MM.1S (cell line): ENCODE data around the gene EEF2K.

Experiments used
- DNase-seq: peaks from one replicate; pipeline ENCODE4 v3.0.0-alpha.2; 2015
- H2AFZ ChIP-seq: fragments of 300-600 bp; sonication (generic); 2 replicates; pipeline ENCODE4 v1.6.0; 2016; ENCODE audit warnings: antibody characterized with exemption, low read length
- H3F3A ChIP-seq: fragments of 300-600 bp; sonication (generic); 2 replicates; pipeline ENCODE4 v1.6.1; 2016; ENCODE audit warnings: mild to moderate bottlenecking, antibody characterized with exemption, low read length, moderate library complexity, mixed read lengths; ENCODE audit not compliant: insufficient read depth
- H3K27ac ChIP-seq: fragments of 300-600 bp; sonication (generic); 2 replicates; pipeline ENCODE4 v1.5.1; 2016; ENCODE audit warnings: mild to moderate bottlenecking, low read length
- H3K27me3 ChIP-seq: fragments of 300-600 bp; sonication (generic); replicated peaks from 2 replicates; pipeline ENCODE4 v1.6.0; 2016; ENCODE audit warnings: low read length; ENCODE audit not compliant: insufficient read depth
- H3K36me3 ChIP-seq: fragments of 300-600 bp; sonication (generic); replicated peaks from 2 replicates; pipeline ENCODE4 v1.6.1; 2016; ENCODE audit warnings: mild to moderate bottlenecking, low read length, mixed read lengths; ENCODE audit not compliant: insufficient read depth
- H3K4me1 ChIP-seq: fragments of 300-600 bp; sonication (generic); 2 replicates; pipeline ENCODE4 v1.6.1; 2016; ENCODE audit warnings: low read length, mixed read lengths
- H3K4me2 ChIP-seq: fragments of 300-600 bp; sonication (generic); 2 replicates; pipeline ENCODE4 v1.6.0; 2016; ENCODE audit warnings: low read depth, low read length
- H3K4me3 ChIP-seq: fragments of 300-600 bp; sonication (generic); 2 replicates; pipeline ENCODE4 v1.5.1; 2016; ENCODE audit warnings: low read length, mixed read lengths
- H3K79me2 ChIP-seq: fragments of 300-600 bp; sonication (generic); 2 replicates; pipeline ENCODE4 v1.6.1; 2016; ENCODE audit warnings: mixed run types, low read length, mixed read lengths
- H3K9ac ChIP-seq: fragments of 300-600 bp; sonication (generic); 2 replicates; pipeline ENCODE4 v1.6.1; 2016; ENCODE audit warnings: low read length, mixed read lengths
- H3K9me2 ChIP-seq: fragments of 300-600 bp; sonication (generic); replicated peaks from 2 replicates; pipeline ENCODE4 v1.6.1; 2016; ENCODE audit warnings: mild to moderate bottlenecking, low read length, mixed read lengths; ENCODE audit not compliant: insufficient read depth
- H3K9me3 ChIP-seq: fragments of 300-600 bp; sonication (generic); replicated peaks from 2 replicates; pipeline ENCODE4 v1.6.1; 2016; ENCODE audit warnings: mild to moderate bottlenecking, low read length, mixed read lengths; ENCODE audit not compliant: insufficient read depth
- H4K20me1 ChIP-seq: fragments of 300-600 bp; sonication (generic); 2 replicates; pipeline ENCODE4 v1.6.1; 2016; ENCODE audit warnings: mild to moderate bottlenecking, low read length, moderate library complexity, mixed read lengths; ENCODE audit not compliant: insufficient read depth
- EZH2 ChIP-seq: fragments of 300-600 bp; sonication (generic); optimal IDR thresholded peaks from 2 replicates; pipeline ENCODE3; 2017; ENCODE audit warnings: low read depth, mild to moderate bottlenecking, antibody characterized with exemption, low read length, mixed read lengths
- EZH2phosphoT487 ChIP-seq: fragments of 300-600 bp; sonication (generic); IDR thresholded peaks from 2 replicates; pipeline ENCODE4 v1.6.1; 2018; ENCODE audit warnings: antibody characterized with exemption, low read length
- TF ChIP-seq, protein P1 (sequence below): fragments of 300-600 bp; sonication (generic); IDR thresholded peaks from 2 replicates; pipeline ENCODE4 v1.5.1; 2016; ENCODE audit warnings: antibody characterized with exemption, low read length, mixed read lengths

Gene EEF2K

DNA sequence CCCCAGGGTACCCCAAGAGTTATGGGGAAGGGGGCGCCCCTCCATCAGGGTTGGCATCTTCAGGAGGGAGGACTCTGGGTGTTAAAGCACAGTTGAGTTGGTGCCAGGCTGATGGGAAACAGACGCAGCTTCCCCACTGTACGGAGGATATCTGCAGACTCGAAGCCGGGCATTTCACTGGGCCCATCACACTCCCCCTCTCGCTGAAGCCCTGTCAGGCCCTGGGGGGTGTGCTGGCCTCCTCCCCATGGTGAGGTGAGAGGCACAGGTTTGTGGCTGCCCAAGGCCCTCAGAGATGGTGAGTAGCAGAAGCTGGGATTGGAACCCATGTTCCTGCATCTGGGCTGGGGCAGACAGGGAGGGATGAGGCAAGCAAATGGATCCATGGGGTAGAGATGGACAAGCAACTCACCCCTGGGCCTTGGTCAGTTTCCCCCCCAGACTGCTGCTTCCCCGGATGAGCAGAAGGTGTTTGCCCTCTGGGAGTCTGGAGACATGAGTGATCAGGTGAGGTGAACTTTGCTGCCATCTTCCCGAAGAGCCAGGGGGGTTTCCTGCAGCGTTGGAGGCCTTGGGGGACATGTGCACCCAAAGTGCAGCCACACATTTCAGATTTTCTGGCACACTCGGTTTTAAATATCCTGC, 122.1 kb downstream of the EEF2K start:
- no peak overlapping the region for H3K9ac ChIP-seq
- H3K27me3 ChIP-seq: no peaks in the 10 kb centered on the region
- TF ChIP-seq EZH2phosphoT487 (no peak), EZH2 (no peak)
- TF ChIP-seq, protein P1, sequence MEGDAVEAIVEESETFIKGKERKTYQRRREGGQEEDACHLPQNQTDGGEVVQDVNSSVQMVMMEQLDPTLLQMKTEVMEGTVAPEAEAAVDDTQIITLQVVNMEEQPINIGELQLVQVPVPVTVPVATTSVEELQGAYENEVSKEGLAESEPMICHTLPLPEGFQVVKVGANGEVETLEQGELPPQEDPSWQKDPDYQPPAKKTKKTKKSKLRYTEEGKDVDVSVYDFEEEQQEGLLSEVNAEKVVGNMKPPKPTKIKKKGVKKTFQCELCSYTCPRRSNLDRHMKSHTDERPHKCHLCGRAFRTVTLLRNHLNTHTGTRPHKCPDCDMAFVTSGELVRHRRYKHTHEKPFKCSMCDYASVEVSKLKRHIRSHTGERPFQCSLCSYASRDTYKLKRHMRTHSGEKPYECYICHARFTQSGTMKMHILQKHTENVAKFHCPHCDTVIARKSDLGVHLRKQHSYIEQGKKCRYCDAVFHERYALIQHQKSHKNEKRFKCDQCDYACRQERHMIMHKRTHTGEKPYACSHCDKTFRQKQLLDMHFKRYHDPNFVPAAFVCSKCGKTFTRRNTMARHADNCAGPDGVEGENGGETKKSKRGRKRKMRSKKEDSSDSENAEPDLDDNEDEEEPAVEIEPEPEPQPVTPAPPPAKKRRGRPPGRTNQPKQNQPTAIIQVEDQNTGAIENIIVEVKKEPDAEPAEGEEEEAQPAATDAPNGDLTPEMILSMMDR: no peak
- H3K79me2 ChIP-seq: no peaks in the 10 kb centered on the region
- DNase-seq: no peak
- no peaks in the 10 kb centered on the region for H3K9me3 ChIP-seq
- H3K4me2 ChIP-seq: no peak overlapping the region
- H3K27ac ChIP-seq: no peak overlapping the region
- H3F3A ChIP-seq: no peaks in the 10 kb centered on the region
- H2AFZ ChIP-seq: no peak overlapping the region
- H3K36me3 ChIP-seq: no peaks in the 10 kb centered on the region; the same call in 1 of the 2 replicates
- H3K4me1 ChIP-seq: no peaks in the 10 kb centered on the region
- H4K20me1 ChIP-seq: no peaks in the 10 kb centered on the region
- H3K4me3 ChIP-seq: no peak overlapping the region
- no peaks in the 10 kb centered on the region for H3K9me2 ChIP-seq

DNA sequence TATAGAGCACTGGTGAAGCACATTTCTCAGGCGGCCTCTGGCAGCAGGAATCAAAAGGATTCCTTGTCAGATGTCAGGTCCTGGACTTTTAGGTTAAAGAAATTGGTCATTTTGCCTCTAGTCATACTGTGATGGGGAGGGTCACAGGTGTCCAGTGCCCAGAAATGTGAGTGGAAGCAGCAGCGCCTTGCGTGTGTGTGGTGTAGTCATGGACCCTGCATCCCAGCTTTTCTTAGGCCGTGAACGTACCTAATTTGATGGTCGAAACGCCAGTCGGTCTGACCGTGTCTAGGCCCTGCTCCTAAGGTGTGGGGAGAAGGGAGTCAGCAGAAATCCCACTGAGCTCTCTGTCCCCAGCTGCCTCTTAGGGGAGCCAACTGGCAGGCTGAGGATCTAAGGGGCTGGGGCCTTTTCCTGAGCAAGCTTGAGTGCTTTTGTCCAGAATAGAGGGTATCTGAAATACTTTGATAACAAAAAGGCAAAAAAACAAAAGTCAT, 123.2 kb downstream of the EEF2K start:
- peaks cover 8% of the 10 kb centered on the region for H3K36me3 ChIP-seq
- no peak overlapping the region for H3K9ac ChIP-seq
- no peak overlapping the region for H3K27ac ChIP-seq

DNA sequence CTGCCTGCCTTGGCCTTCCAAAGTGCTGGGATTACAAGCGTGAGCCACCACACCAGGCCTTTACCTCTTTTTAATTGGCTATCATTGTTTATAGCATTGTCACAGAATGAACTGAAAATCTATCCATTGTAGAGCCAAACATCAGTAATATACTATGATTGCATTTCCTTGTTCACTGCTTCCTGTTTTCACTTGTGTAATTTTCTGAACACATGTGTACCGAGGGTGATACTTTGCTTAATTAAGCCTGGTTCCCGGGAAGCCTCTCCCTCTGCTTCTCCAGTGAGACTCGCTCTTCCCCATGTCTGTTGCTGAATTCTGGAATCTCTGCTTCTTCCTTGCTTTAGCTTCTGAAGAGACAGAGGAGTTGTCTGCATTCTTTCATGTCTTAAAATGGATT, 124.2 kb downstream of the EEF2K start:
- Histone ChIP-seq H3K79me2 (no peaks in the 10 kb centered on the region), H3K9ac (no peak overlapping the region), H2AFZ (no peak overlapping the region), H3K9me3 (no peaks in the 10 kb centered on the region), H4K20me1 (no peaks in the 10 kb centered on the region), H3K27ac (no peak overlapping the region), H3K36me3 (peaks cover 14% of the 10 kb centered on the region), H3K9me2 (no peaks in the 10 kb centered on the region), H3K4me3 (no peak overlapping the region), H3K4me2 (no peak overlapping the region), H3K4me1 (no peaks in the 10 kb centered on the region), H3K27me3 (no peaks in the 10 kb centered on the region), H3F3A (no peaks in the 10 kb centered on the region)
- no peak for DNase-seq
- no peak for TF ChIP-seq EZH2phosphoT487
- TF ChIP-seq, protein P1: no peak
- TF ChIP-seq EZH2: no peak

More for the DNA sequence above, 123.2 kb downstream of the EEF2K start:
- no peak overlapping the region for H2AFZ ChIP-seq
- H3K9me2 ChIP-seq: no peaks in the 10 kb centered on the region
- DNase-seq: no peak
- H3K27me3 ChIP-seq: no peaks in the 10 kb centered on the region
- H3K4me3 ChIP-seq: no peak overlapping the region
- H3K9me3 ChIP-seq: no peaks in the 10 kb centered on the region
- H4K20me1 ChIP-seq: no peaks in the 10 kb centered on the region
- no peaks in the 10 kb centered on the region for H3K79me2 ChIP-seq
- no peaks in the 10 kb centered on the region for H3F3A ChIP-seq
- H3K4me1 ChIP-seq: no peaks in the 10 kb centered on the region
- no peak overlapping the region for H3K4me2 ChIP-seq
- no peak for TF ChIP-seq EZH2
- no peak for TF ChIP-seq EZH2phosphoT487
- TF ChIP-seq, protein P1: no peak
